Thyroid gland (tissue), 4 donors: Measurements from ENCODE around the gene CNNM3. TPM values are rescaled to one million over a fixed set of nuclear protein-coding genes. Genes with fewer than 3 reads are reported as not detected.

Experiments
- DNase-seq, 2 donors: peaks; one replicate each; pipeline ENCODE4 v3.0.0-alpha.2; 2019
- H3K27ac ChIP-seq, 3 donors: fragments of 200-600 bp; sonication (generic); 1 replicate in 2 of 3; 2 replicates in 1 of 3; pipeline ENCODE4 v1.5.1; 2016 to 2019; ENCODE audit warnings: mild to moderate bottlenecking in 1 of 3, moderate library complexity in 1 of 3
- H3K27me3 ChIP-seq: fragments of 200-600 bp; sonication (generic); one replicate; pipeline ENCODE4 v1.5.1; 2019
- H3K36me3 ChIP-seq, 2 donors: fragments of 200-600 bp; sonication (generic); one replicate each; pipeline ENCODE4 v1.5.1; 2016 to 2019
- H3K4me1 ChIP-seq, 2 donors: fragments of 200-600 bp; sonication (generic); one replicate each; pipeline ENCODE4 v1.5.1; 2017 to 2019
- H3K4me3 ChIP-seq, 3 donors: fragments of 200-600 bp; sonication (generic); replicated peaks in 1 of 3; 1 replicate in 2 of 3; 2 replicates in 1 of 3; pipeline ENCODE4 v1.5.1; 2016; ENCODE audit warnings: mild to moderate bottlenecking in 1 of 3
- H3K9me3 ChIP-seq: fragments of 200-600 bp; sonication (generic); one replicate; pipeline ENCODE4 v1.5.1; 2017
- CTCF ChIP-seq, 6 experiments: fragments of 200-600 bp in 3 of 6; fragments of 450-650 bp in 3 of 6; sonication (generic) in 3 of 6; IDR thresholded peaks; one replicate each; pipeline ENCODE4 v1.5.1; 2016 to 2019; ENCODE audit warnings: antibody characterized with exemption in 6 of 6, mild to moderate bottlenecking in 2 of 6, inconsistent platforms in 1 of 6, moderate library complexity in 1 of 6
- POLR2A ChIP-seq, 2 donors: fragments of 450-650 bp; IDR thresholded peaks; one replicate each; pipeline ENCODE4 v1.6.1; 2017; ENCODE audit warnings: antibody characterized with exemption in 2 of 2, mild to moderate bottlenecking in 2 of 2, moderate library complexity in 1 of 2
- WGBS, 2 donors: methylation state at CpG; one replicate each; pipeline ENCODE4 v1.1.5; 2017; 5-methylcytosine and 5-hydroxymethylcytosine counted together
- intact Hi-C: fragments of 100-400 bp; cut with DNase I; formaldehyde crosslinking; loops from one replicate; pipeline ENCODE4 v1.15.1; 2023
- total RNA-seq, 4 donors: library from RNA; depleted of rRNA; stranded (reverse); fragments of >200 nt; gene quantifications; one replicate each; pipeline ENCODE4 v1.2.3, GENCODE V29; 2016

CNNM3 gene
- total RNA-seq, 4 donors from 2014 or later: 18.2 to 22.8 (median 20.4) TPM

- 40% methylated on average over 14 of the region's 42 CpGs; no CpG with 5 or more reads in 1 of the 2 donors for WGBS, 2 donors
- Histone ChIP-seq H3K9me3 (no peaks in the 10 kb centered on the region), H3K27ac (no peak overlapping the region)
Observed at GRCh38 chr2:96839293-96839874, 23.3 kb downstream of the CNNM3 start.

DNA sequence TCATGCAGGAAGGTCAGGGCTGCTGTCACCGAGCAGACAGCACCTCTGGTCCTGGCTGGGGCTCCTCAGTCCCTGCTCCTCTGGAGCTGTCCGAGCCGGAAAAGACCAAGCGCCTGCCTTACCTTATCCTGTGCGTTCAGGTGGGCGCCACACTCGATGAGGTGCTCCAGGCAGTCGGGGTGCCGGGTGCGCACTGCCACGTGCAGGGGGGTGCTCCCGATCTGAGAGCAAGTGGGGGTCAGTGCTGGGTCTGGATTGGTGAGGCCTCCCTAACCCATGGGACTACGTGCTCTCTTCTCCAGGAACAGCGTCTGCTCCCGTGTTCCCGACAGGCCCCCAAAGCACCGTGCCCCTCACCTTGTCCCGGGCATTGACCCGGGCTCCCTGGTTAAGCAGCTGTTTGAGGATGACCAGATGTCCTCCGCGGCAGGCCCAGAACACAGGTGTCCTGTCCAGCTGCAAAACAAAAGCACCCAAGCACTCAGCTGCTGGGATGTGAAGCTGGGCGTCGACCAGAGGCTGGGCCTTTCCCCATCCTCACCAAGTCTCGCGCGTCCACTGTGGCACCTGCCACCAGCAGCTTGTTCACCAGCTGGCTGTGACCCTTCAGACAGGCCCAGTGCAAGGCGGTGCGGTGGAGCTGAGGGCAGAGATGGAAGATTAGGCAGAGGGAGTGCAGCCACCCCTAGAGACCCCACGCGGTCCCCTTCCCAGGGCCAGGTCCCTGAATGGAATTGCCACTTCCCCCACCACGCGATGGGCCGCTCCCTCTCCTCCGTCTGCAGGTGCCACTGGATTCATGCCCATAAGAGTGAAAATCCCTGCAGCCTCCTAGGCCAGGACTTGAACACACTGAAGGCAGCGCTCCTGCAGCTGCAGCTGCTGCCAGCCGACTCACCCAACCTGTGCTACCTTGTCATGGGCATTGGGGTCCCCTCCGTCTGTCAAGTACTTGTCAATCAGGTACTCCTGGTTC is 24.1 kb downstream of the CNNM3 start:
- intact Hi-C loops: no loop called here
- H3K36me3 ChIP-seq: no peaks in the 10 kb centered on the region
- WGBS, 2 donors: 91 to 92% methylated on average over 29 to 35 of the region's 37 CpGs

More at GRCh38 chr2:96839293-96839874, 23.3 kb downstream of the CNNM3 start:
- peaks cover 0 to 9% of the 10 kb centered on the region in 2 donors for H3K4me1 ChIP-seq
- no peak overlapping the region for H3K4me3 ChIP-seq
- H3K27me3 ChIP-seq: no peaks in the 10 kb centered on the region
- DNase-seq: peak; percentile 84 to 87
- intact Hi-C loops: no loop called here
- TF ChIP-seq POLR2A (IDR thresholded peaks at IDR 0.05): no peak
- no peak for TF ChIP-seq CTCF (IDR thresholded peaks at IDR 0.05)
- no peaks in the 10 kb centered on the region for H3K36me3 ChIP-seq

DNA sequence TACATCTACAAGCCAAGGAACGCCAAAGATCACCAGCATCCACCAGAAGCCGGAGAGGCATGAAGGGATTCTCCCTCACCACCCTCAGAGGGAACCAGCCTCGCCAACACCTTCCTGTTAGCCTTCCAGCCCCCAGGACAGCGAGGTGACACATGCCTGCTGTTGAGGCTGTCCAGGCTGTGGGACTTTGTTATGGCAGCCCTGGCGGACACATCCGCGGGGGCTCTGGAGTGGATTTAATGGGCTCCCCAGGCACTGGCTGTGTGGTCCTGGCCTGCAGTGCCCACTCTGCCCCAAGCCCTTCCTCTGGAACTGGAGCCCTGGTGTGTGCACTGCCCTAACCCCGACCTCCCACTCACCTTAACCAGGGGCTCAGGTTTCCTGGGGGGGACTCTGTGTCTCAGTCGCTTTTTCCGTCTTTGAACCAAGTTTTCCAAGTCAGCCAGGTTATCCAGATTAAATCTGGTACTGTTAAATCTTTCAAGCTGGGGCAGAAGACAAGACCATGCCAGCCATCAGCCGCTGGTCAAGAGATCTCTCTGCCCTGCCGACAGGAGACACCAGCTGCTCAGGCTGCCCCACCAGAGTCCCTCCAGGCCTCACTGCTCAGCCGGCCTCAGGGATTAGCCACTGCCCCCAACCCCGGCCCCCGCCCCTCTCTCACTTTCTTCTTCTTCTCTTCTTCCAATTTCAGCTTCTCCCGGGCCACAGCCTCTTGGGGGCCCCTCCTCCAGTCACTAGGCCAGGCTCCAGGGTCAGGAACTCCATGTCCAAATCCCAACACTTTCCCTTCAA is 25.8 kb downstream of the CNNM3 start:
- 84 to 88% methylated on average over 14 to 16 of the region's 16 CpGs for WGBS, 2 donors
- Histone ChIP-seq H3K4me1 (peaks cover 0 to 9% of the 10 kb centered on the region in 2 donors), H3K27me3 (no peaks in the 10 kb centered on the region), H3K4me3 (no peak overlapping the region), H3K27ac (no peak overlapping the region), H3K36me3 (no peaks in the 10 kb centered on the region), H3K9me3 (no peaks in the 10 kb centered on the region)
- intact Hi-C loops: no loop called here
- TF ChIP-seq POLR2A (IDR thresholded peaks at IDR 0.05) (no peak), CTCF (IDR thresholded peaks at IDR 0.05) (no peak)
- DNase-seq: no peak

More for the DNA sequence above, 24.1 kb downstream of the CNNM3 start:
- no peak for TF ChIP-seq POLR2A (IDR thresholded peaks at IDR 0.05)
- TF ChIP-seq CTCF (IDR thresholded peaks at IDR 0.05): no peak
- H3K4me3 ChIP-seq: no peak overlapping the region
- DNase-seq: no peak
- no peaks in the 10 kb centered on the region for H3K9me3 ChIP-seq
- H3K27ac ChIP-seq: no peak overlapping the region
- H3K4me1 ChIP-seq: peaks cover 0 to 9% of the 10 kb centered on the region in 2 donors
- no peaks in the 10 kb centered on the region for H3K27me3 ChIP-seq

DNA sequence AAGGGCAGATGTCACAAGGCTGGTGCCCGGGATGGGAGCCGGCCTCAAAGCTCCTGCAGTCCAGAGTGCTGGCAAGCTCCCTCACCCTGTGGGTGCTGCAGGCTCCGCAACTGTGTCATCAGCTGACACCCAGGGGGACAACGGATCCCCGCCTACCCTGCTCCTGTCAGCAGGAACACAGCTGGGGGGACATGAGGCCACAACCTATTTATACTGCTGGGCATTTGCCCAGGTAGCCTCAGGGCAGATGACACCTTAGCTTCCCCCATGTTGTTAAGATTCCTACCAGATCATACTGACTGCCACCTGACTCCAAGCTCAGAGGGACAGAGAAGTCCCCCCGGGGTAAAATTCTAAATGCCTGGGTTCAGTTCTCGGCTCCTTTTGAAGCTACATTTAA is 26.5 kb downstream of the CNNM3 start:
- Histone ChIP-seq H3K36me3 (no peaks in the 10 kb centered on the region), H3K9me3 (no peaks in the 10 kb centered on the region), H3K4me3 (no peak overlapping the region), H3K4me1 (peaks cover 0 to 9% of the 10 kb centered on the region in 2 donors), H3K27me3 (no peaks in the 10 kb centered on the region), H3K27ac (no peak overlapping the region)
- DNase-seq: no peak
- 89 to 92% methylated on average over 6 to 7 of the region's 7 CpGs for WGBS, 2 donors
- intact Hi-C loops: no loop called here
- TF ChIP-seq POLR2A (IDR thresholded peaks at IDR 0.05) (no peak), CTCF (IDR thresholded peaks at IDR 0.05) (no peak)
